Thyroid gland (tissue), 4 donors: ENCODE data around the gene INO80E. TPM values are rescaled to one million over a fixed set of nuclear protein-coding genes. Genes with fewer than 3 reads are reported as not detected.

ENCODE experiments used
- DNase-seq, 2 donors: peaks; one replicate each; pipeline ENCODE4 v3.0.0-alpha.2; 2019
- H3K27ac ChIP-seq, 3 donors: fragments of 200-600 bp; sonication (generic); 1 replicate in 2 of 3; 2 replicates in 1 of 3; pipeline ENCODE4 v1.5.1; 2016 to 2019; ENCODE audit warnings: mild to moderate bottlenecking in 1 of 3, moderate library complexity in 1 of 3
- H3K27me3 ChIP-seq: fragments of 200-600 bp; sonication (generic); one replicate; pipeline ENCODE4 v1.5.1; 2019
- H3K36me3 ChIP-seq, 2 donors: fragments of 200-600 bp; sonication (generic); one replicate each; pipeline ENCODE4 v1.5.1; 2016 to 2019
- H3K4me1 ChIP-seq, 2 donors: fragments of 200-600 bp; sonication (generic); one replicate each; pipeline ENCODE4 v1.5.1; 2017 to 2019
- H3K4me3 ChIP-seq, 3 donors: fragments of 200-600 bp; sonication (generic); replicated peaks in 1 of 3; 1 replicate in 2 of 3; 2 replicates in 1 of 3; pipeline ENCODE4 v1.5.1; 2016; ENCODE audit warnings: mild to moderate bottlenecking in 1 of 3
- H3K9me3 ChIP-seq: fragments of 200-600 bp; sonication (generic); one replicate; pipeline ENCODE4 v1.5.1; 2017
- CTCF ChIP-seq, 6 experiments: fragments of 200-600 bp in 3 of 6; fragments of 450-650 bp in 3 of 6; sonication (generic) in 3 of 6; IDR thresholded peaks; one replicate each; pipeline ENCODE4 v1.5.1; 2016 to 2019; ENCODE audit warnings: antibody characterized with exemption in 6 of 6, mild to moderate bottlenecking in 2 of 6, inconsistent platforms in 1 of 6, moderate library complexity in 1 of 6
- POLR2A ChIP-seq, 2 donors: fragments of 450-650 bp; IDR thresholded peaks; one replicate each; pipeline ENCODE4 v1.6.1; 2017; ENCODE audit warnings: antibody characterized with exemption in 2 of 2, mild to moderate bottlenecking in 2 of 2, moderate library complexity in 1 of 2
- WGBS, 2 donors: methylation state at CpG; one replicate each; pipeline ENCODE4 v1.1.5; 2017; 5-methylcytosine and 5-hydroxymethylcytosine counted together
- intact Hi-C: fragments of 100-400 bp; cut with DNase I; formaldehyde crosslinking; loops from one replicate; pipeline ENCODE4 v1.15.1; 2023
- total RNA-seq, 4 donors: library from RNA; depleted of rRNA; stranded (reverse); fragments of >200 nt; gene quantifications; one replicate each; pipeline ENCODE4 v1.2.3, GENCODE V29; 2016

Gene INO80E
- total RNA-seq, 4 donors from 2014 or later, result 45.9 to 165 (median 142) TPM

- intact Hi-C loops, result no loop called here
- Histone ChIP-seq H3K27me3 (no peaks in the 10 kb centered on the region), H3K4me3 (peak overlapping the region; percentile 24 to 66 (median 58)), H3K36me3 (no peaks in the 10 kb centered on the region), H3K9me3 (no peaks in the 10 kb centered on the region), H3K4me1 (peaks cover 13 to 15% of the 10 kb centered on the region in 2 donors), H3K27ac (no peak overlapping the region)
- TF ChIP-seq CTCF (IDR thresholded peaks at IDR 0.05) (no peak), POLR2A (IDR thresholded peaks at IDR 0.05) (no peak)
- DNase-seq, result no peak
- 24 to 25% methylated on average over 9 of the region's 9 CpGs for WGBS, 2 donors
These were observed 767 bp downstream of the INO80E start for GRCh38 chr16:29996766-29997250.

DNA sequence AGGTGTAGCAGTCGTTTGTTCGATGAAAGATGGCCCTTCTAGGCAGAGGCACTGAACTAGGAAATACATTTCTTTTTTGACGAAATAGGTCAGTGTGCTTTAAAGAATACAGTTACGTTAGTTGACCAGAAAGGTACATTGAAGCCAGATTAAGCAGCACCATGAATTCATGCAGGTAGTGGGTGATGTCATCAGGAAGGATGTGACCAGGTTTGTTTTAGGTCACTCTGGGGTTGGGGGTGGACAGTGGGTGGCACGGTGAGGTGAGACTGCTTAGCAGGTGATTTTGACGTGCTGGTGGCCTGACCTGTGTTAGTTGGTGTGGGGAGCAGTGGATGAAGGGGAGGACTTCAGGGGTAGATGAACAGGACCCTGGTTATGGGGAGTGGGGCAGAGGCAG lies 3.6 kb downstream of the INO80E start:
- no peak for DNase-seq
- no peak for TF ChIP-seq CTCF (IDR thresholded peaks at IDR 0.05)
- no peak for TF ChIP-seq POLR2A (IDR thresholded peaks at IDR 0.05)
- H3K4me3 ChIP-seq, result no peak overlapping the region
- H3K9me3 ChIP-seq, result no peaks in the 10 kb centered on the region
- H3K27ac ChIP-seq, result no peak overlapping the region
- H3K36me3 ChIP-seq, result peaks cover 0 to 2% of the 10 kb centered on the region in 2 donors
- intact Hi-C loops, result loop anchor here (5.0 kb wide), 1 partner anchor 302 kb away; no protein-coding TSS in a partner anchor
- WGBS, 2 donors, result 93% methylated on average over 6 of the region's 6 CpGs
- peaks cover 10 to 12% of the 10 kb centered on the region in 2 donors for H3K4me1 ChIP-seq
- H3K27me3 ChIP-seq, result no peaks in the 10 kb centered on the region

GRCh38 chr16:30000735-30001631 lies 4.9 kb downstream of the INO80E start:
- Histone ChIP-seq H3K9me3 (no peaks in the 10 kb centered on the region), H3K27me3 (no peaks in the 10 kb centered on the region), H3K36me3 (peaks cover 0 to 2% of the 10 kb centered on the region in 2 donors), H3K27ac (no peak overlapping the region), H3K4me1 (peaks cover 4 to 6% of the 10 kb centered on the region in 2 donors), H3K4me3 (no peak overlapping the region)
- WGBS, 2 donors, result 86 to 87% methylated on average over 33 of the region's 33 CpGs
- TF ChIP-seq CTCF (IDR thresholded peaks at IDR 0.05), result no peak
- TF ChIP-seq POLR2A (IDR thresholded peaks at IDR 0.05), result no peak
- intact Hi-C loops, result loop anchor here (5.0 kb wide), 1 partner anchor 304 kb away; no protein-coding TSS in a partner anchor
- DNase-seq, result no peak

DNA sequence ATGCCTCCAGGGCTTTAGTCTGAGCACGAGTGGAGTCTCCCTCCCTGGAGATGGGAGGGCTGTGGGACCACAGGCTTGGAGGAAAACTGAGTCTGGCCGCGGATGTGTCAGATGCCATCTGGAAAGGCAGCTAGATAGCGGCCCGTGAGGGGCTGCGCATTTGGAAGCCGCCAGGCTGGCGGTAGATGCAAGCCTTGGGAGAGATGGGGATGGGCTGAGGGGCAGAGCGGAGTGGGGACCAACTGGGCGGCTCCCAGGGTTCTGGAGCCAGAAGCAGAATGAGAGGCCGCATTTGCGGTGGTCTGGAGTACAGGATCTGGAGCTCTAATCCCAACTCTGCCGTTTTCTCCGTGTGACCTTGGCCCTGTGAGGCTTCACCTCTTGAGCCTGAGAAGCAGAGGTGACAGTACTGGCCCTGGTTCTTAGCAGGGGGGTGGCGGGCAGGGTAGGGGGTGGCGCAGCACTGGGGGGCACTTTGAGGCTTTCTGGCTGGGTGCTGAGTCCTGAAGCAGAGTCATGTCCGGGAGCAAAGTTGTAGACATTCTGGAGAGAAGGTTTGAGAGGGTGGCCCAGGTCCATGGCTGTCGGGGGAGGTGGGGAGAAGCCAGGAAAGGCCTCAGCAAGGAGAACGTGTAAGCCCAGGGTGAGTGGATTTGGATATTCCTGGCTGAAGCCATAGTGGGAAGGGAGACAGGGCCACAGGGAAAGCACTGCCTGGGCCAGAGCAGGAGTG lies 6.7 kb downstream of the INO80E start:
- Histone ChIP-seq H3K36me3 (peaks cover 0 to 2% of the 10 kb centered on the region in 2 donors), H3K27ac (no peak overlapping the region), H3K9me3 (no peaks in the 10 kb centered on the region), H3K4me3 (no peak overlapping the region), H3K4me1 (no peaks in the 10 kb centered on the region), H3K27me3 (no peaks in the 10 kb centered on the region)
- intact Hi-C loops, result loop anchor here (5.0 kb wide), 1 partner anchor 305 kb away; no protein-coding TSS in a partner anchor
- WGBS, 2 donors, result 87 to 90% methylated on average over 18 to 19 of the region's 19 CpGs
- no peak for DNase-seq
- TF ChIP-seq CTCF (IDR thresholded peaks at IDR 0.05), result no peak
- no peak for TF ChIP-seq POLR2A (IDR thresholded peaks at IDR 0.05)
